Measurements from ENCODE around the gene CRIP2.

CRIP2 gene

GRCh38 chr14:105430042-105430441 lies 44.6 kb upstream of the CRIP2 start:
- H3K4me3 ChIP-seq (ENCODE audit: control insufficient read depth, low read depth, low read length): no peak overlapping the region
- no peak for TF ChIP-seq CTCF (IDR thresholded peaks at IDR 0.05; ENCODE audit: control insufficient read depth, insufficient read depth, low read depth, low read length, missing control alignments)
- DNase-seq (ENCODE audit: low read depth): no peak

- no peak for TF ChIP-seq CTCF (IDR thresholded peaks at IDR 0.05; ENCODE audit: control insufficient read depth, insufficient read depth, low read depth, low read length, missing control alignments)
- H3K4me3 ChIP-seq (ENCODE audit: control insufficient read depth, low read depth, low read length): no peak overlapping the region
- DNase-seq (ENCODE audit: low read depth): no peak
These were observed 44.1 kb upstream of the CRIP2 start for GRCh38 chr14:105430565-105430964.

- TF ChIP-seq CTCF (IDR thresholded peaks at IDR 0.05; ENCODE audit: control insufficient read depth, insufficient read depth, low read depth, low read length, missing control alignments): no peak
- H3K4me3 ChIP-seq (ENCODE audit: control insufficient read depth, low read depth, low read length): no peak overlapping the region
These were observed 43.4 kb upstream of the CRIP2 start for GRCh38 chr14:105431256-105431655.

GRCh38 chr14:105432657-105433056 lies 42.0 kb upstream of the CRIP2 start:
- H3K4me3 ChIP-seq (ENCODE audit: control insufficient read depth, low read depth, low read length): no peak overlapping the region
- no peak for TF ChIP-seq CTCF (IDR thresholded peaks at IDR 0.05; ENCODE audit: control insufficient read depth, insufficient read depth, low read depth, low read length, missing control alignments)
- no peak for DNase-seq (ENCODE audit: low read depth)

More at GRCh38 chr14:105431256-105431655, 43.4 kb upstream of the CRIP2 start:
- DNase-seq (ENCODE audit: low read depth): no peak

GRCh38 chr14:105433161-105433605 lies 41.4 kb upstream of the CRIP2 start:
- no peak for TF ChIP-seq CTCF (IDR thresholded peaks at IDR 0.05; ENCODE audit: control insufficient read depth, insufficient read depth, low read depth, low read length, missing control alignments)
- no peak for DNase-seq (ENCODE audit: low read depth)

GRCh38 chr14:105436402-105436801 lies 38.2 kb upstream of the CRIP2 start:
- H3K4me3 ChIP-seq (ENCODE audit: control insufficient read depth, low read depth, low read length): no peak overlapping the region
- TF ChIP-seq CTCF (IDR thresholded peaks at IDR 0.05; ENCODE audit: control insufficient read depth, insufficient read depth, low read depth, low read length, missing control alignments): no peak
- DNase-seq (ENCODE audit: low read depth): no peak

More at GRCh38 chr14:105433161-105433605, 41.4 kb upstream of the CRIP2 start:
- H3K4me3 ChIP-seq (ENCODE audit: control insufficient read depth, low read depth, low read length): no peak overlapping the region
